IMR-90 (cell line): ENCODE measurements around the gene ARHGEF26.

Experiments used
- CTCF ChIP-seq: conservative IDR thresholded peaks from 2 replicates; pipeline ENCODE4 v1.5.1; 2012; ENCODE audit warnings: mild to moderate bottlenecking, low read depth, low read length, improper control_type of control experiment
- MAFK ChIP-seq: IDR thresholded peaks from 2 replicates; pipeline ENCODE4 v1.6.1; 2012; ENCODE audit warnings: low read depth, low read length, improper control_type of control experiment
- RAD21 ChIP-seq: IDR thresholded peaks from 2 replicates; pipeline ENCODE4 v1.6.1; 2012; ENCODE audit warnings: low read length, improper control_type of control experiment
- SMC3 ChIP-seq: fragments of 150-350 bp; IDR thresholded peaks from 2 replicates; pipeline ENCODE4 v1.6.1; 2016; ENCODE audit warnings: low read depth, mild to moderate bottlenecking, antibody characterized with exemption, low read length, moderate library complexity

GRCh38 chr3:154152741-154153140 is 31.6 kb downstream of the ARHGEF26 start:
- no peak for TF ChIP-seq SMC3
- TF ChIP-seq RAD21, result no peak
- no peak for TF ChIP-seq MAFK
- no peak for TF ChIP-seq CTCF
